Lung (tissue), 12 donors: ENCODE measurements around the gene CLDN4. TPM values are rescaled to one million over a fixed set of nuclear protein-coding genes. Genes with fewer than 3 reads are reported as not detected.

Source experiments
- ATAC-seq: fragments of 200-7000 bp; cut with Tn5 transposase; one replicate; pipeline ENCODE4 v1.9.1; 2020; ENCODE audit warnings: moderate number of reproducible peaks; ENCODE audit not compliant: insufficient read depth, low FRiP score
- DNase-seq, 3 donors: peaks; one replicate each; pipeline ENCODE4 v3.0.0-alpha.2; 2013 to 2017
- H3K27ac ChIP-seq, 2 donors: one replicate each; pipeline ENCODE4 v1.5.1; 2013; ENCODE audit warnings: mild to moderate bottlenecking in 2 of 2, moderate library complexity in 2 of 2, control low read depth in 1 of 2, inconsistent platforms in 1 of 2, low read depth in 1 of 2, low read length in 1 of 2
- H3K27me3 ChIP-seq, 3 donors: one replicate each; pipeline ENCODE4 v1.5.1; 2013; ENCODE audit warnings: low read length in 2 of 3; ENCODE audit not compliant: control insufficient read depth in 3 of 3, insufficient read depth in 3 of 3
- H3K36me3 ChIP-seq, 4 donors: one replicate each; pipeline ENCODE4 v1.5.1; 2013; ENCODE audit warnings: low read length in 4 of 4, mild to moderate bottlenecking in 1 of 4, moderate library complexity in 1 of 4; ENCODE audit not compliant: control insufficient read depth in 4 of 4, insufficient read depth in 4 of 4
- H3K4me1 ChIP-seq, 5 donors: one replicate each; pipeline ENCODE4 v1.5.1; 2013; ENCODE audit warnings: low read length in 5 of 5, mild to moderate bottlenecking in 2 of 5, moderate library complexity in 1 of 5; ENCODE audit not compliant: control insufficient read depth in 5 of 5, insufficient read depth in 5 of 5
- H3K4me3 ChIP-seq: one replicate; pipeline ENCODE4 v1.5.1; 2013; ENCODE audit warnings: mild to moderate bottlenecking, control low read depth, moderate library complexity
- H3K9ac ChIP-seq, 2 donors: one replicate each; pipeline ENCODE4 v1.5.1; 2013; ENCODE audit warnings: low read length in 2 of 2, control low read depth in 1 of 2; ENCODE audit not compliant: insufficient read depth in 1 of 2
- H3K9me3 ChIP-seq, 4 donors: one replicate each; pipeline ENCODE4 v1.5.1; 2013; ENCODE audit warnings: low read length in 3 of 4, mild to moderate bottlenecking in 1 of 4, moderate library complexity in 1 of 4; ENCODE audit not compliant: control insufficient read depth in 4 of 4, insufficient read depth in 3 of 4
- CTCF ChIP-seq: IDR thresholded peaks from 2 replicates; pipeline ENCODE4 v1.5.1; 2012; ENCODE audit warnings: mild to moderate bottlenecking; ENCODE audit errors: control extremely low read depth, extremely low read depth
- WGBS, 2 donors: extraction: QIAGEN DNeasy Blood & Tissue Kit; methylation state at CpG; one replicate each; pipeline ENCODE4 v1.1.7; 2013; 5-methylcytosine and 5-hydroxymethylcytosine counted together
- polyA plus RNA-seq, 2 donors: library from polyadenylated mRNA; stranded (reverse); fragments of 200-250 nt; gene quantifications; one replicate each; pipeline ENCODE4 v1.2.1, GENCODE V29; 2013
- total RNA-seq, 2 donors: library from RNA; depleted of rRNA in 1 of 2; stranded (reverse); fragments of >200 nt in 1 of 2; gene quantifications; one replicate each; pipeline ENCODE4 v1.2.1, GENCODE V29; 2014 to 2021
- donor health status: control.
- donor health status: control.
- donor health status: Bipolar disorder and iron deficiency.
- donor health status: healthy.
- donor health status: DM: yes; HTN: yes; CAD: no.

CLDN4 gene
- total and polyA plus RNA-seq, 4 donors, result 99.8 to 169 (median 152) TPM

- Histone ChIP-seq H3K27me3 (no peaks in the 10 kb centered on the region), H3K27ac (no peak overlapping the region), H3K4me3 (no peak overlapping the region), H3K9ac (no peak overlapping the region), H3K36me3 (no peaks in the 10 kb centered on the region), H3K9me3 (no peaks in the 10 kb centered on the region), H3K4me1 (peaks cover 0 to 35% (median 25%) of the 10 kb centered on the region in 5 donors)
- ATAC-seq (no peak), DNase-seq (no peak)
- no peak for TF ChIP-seq CTCF
- WGBS, 2 donors, result 81 to 90% methylated on average over 12 of the region's 12 CpGs
Measured at GRCh38 chr7:73876973-73877372, 46.2 kb downstream of the CLDN4 start.

- peak; percentile 65 for ATAC-seq
- peak; percentile 78 to 94 (median 89) for DNase-seq
- 41 to 67% methylated on average over 18 of the region's 18 CpGs for WGBS, 2 donors
- TF ChIP-seq CTCF, result no peak
- no peak overlapping the region for H3K9ac ChIP-seq
- peak overlapping the region in 1 of 2 donors; percentile 68 for H3K27ac ChIP-seq
- no peaks in the 10 kb centered on the region for H3K27me3 ChIP-seq
- H3K9me3 ChIP-seq, result no peaks in the 10 kb centered on the region
- H3K4me1 ChIP-seq, result peaks cover 0 to 36% (median 24%) of the 10 kb centered on the region in 5 donors
- no peak overlapping the region for H3K4me3 ChIP-seq
- H3K36me3 ChIP-seq, result no peaks in the 10 kb centered on the region
Measured at GRCh38 chr7:73879977-73880681, 49.3 kb downstream of the CLDN4 start.

GRCh38 chr7:73880755-73881328 is 50.0 kb downstream of the CLDN4 start:
- 48 to 67% methylated on average over 13 of the region's 13 CpGs for WGBS, 2 donors
- H3K27me3 ChIP-seq, result no peaks in the 10 kb centered on the region
- no peaks in the 10 kb centered on the region for H3K9me3 ChIP-seq
- peaks cover 0 to 37% (median 24%) of the 10 kb centered on the region in 5 donors for H3K4me1 ChIP-seq
- ATAC-seq (no peak), DNase-seq (no peak)
- H3K4me3 ChIP-seq, result no peak overlapping the region
- no peak for TF ChIP-seq CTCF
- H3K27ac ChIP-seq, result peak overlapping the region; percentile 60 to 68
- H3K9ac ChIP-seq, result no peak overlapping the region
- H3K36me3 ChIP-seq, result no peaks in the 10 kb centered on the region
